ENCODE measurements around the gene AATK. TPM values are rescaled to one million over a fixed set of nuclear protein-coding genes. Genes with fewer than 3 reads are reported as not detected.

Gene AATK
- polyA plus RNA-seq, 2 of the 4 experiments (the other 2 are of a cell fraction), result 0.26 to 0.37 TPM

DNA sequence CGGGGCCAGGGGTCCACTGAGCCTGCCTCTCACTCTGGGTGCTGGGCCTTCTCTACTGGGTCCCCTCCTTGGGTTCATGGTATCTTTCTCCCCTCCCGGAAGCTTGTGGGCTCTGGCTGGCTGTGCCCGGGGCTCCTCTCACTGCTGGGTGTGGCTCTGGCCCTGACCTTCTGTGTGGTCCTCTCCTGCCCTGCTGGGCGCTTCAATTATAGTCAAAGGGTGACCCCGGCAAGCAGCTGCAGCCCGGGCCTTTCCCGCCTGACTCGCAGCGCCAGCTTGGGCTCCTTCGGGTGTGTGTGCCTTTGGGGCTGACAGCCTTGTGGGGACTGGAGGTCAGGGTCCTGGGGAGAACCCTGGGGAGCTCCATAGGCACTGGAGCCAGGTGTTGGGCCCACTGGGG, 55.0 kb downstream of the AATK start:
- H3K27ac ChIP-seq, result no peak overlapping the region
- ChIA-PET CTCF (interaction anchor here (0.7 to 9.4 kb wide), 4 partner anchors 7 to 88 kb away, joined by 4 to 131 read pairs (median 54); no protein-coding TSS in a partner anchor), POLR2A (no interaction called here)
- FAIRE-seq (no peak), ATAC-seq (no peak), DNase-seq (ENCODE audit: low read depth in 1 of 2, low spot score in 1 of 2) (no peak)
- no peaks in the 10 kb centered on the region for H3K4me1 ChIP-seq
- no peaks in the 10 kb centered on the region for H3K9me3 ChIP-seq
- TF ChIP-seq KDM1A (IDR thresholded peaks at IDR 0.05; ENCODE audit: low read depth), result no peak
- TF ChIP-seq CHD2 (IDR thresholded peaks at IDR 0.05; ENCODE audit: low read length, partially characterized antibody), result no peak
- TF ChIP-seq ZNF302 (CRISPR knock-in tag; IDR thresholded peaks at IDR 0.05), result no peak
- TF ChIP-seq RNF2 (IDR thresholded peaks at IDR 0.05; ENCODE audit: borderline replicate concordance, low read depth), result no peak
- TF ChIP-seq MAZ (IDR thresholded peaks at IDR 0.05; ENCODE audit: borderline replicate concordance, low read depth, low read length), result no peak
- TF ChIP-seq HDAC2 (IDR thresholded peaks at IDR 0.05), result no peak
- H3K4me3 ChIP-seq, result no peak overlapping the region
- no peak overlapping the region for H3K4me2 ChIP-seq
- 77% methylated on average over 10 of the region's 10 CpGs for WGBS (ENCODE audit: missing lambda C conversion rate)

DNA sequence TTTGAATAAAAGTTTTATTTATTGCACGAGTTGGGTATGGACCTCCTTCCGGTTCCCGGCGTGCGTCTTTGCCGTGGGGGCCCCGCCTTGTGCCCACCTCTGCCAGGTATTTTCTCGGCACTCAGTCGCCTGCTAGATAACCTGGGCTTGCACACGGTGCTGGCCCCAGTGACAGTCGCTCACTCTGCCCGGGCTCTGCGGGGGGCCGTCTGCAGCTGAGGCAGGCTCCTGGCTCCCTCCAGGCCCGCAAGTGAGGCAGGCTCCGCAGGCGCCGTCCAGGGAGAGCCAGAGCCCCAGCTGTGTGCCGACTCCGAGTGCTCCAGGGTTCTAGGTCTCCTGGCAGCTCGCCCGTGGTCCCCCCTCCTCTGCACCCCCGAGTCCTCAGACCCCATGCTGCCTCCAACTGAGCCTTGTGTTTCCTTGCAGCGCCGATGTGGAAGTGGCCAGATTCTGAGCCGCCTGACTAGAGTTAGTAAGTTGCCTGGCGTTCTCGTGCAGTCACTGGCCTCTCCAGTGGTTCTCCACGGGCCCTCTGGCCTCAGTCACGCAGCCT, 55.5 kb downstream of the AATK start:
- Histone ChIP-seq H3K27ac (no peak overlapping the region), H3K4me1 (no peaks in the 10 kb centered on the region), H3K4me2 (no peak overlapping the region), H3K9me3 (no peaks in the 10 kb centered on the region), H3K4me3 (no peak overlapping the region)
- ATAC-seq, result no peak
- DNase-seq (ENCODE audit: low read depth in 1 of 2, low spot score in 1 of 2), result no peak
- 85% methylated on average over 30 of the region's 30 CpGs for WGBS (ENCODE audit: missing lambda C conversion rate)
- ChIA-PET CTCF (interaction anchor here (1.2 to 9.4 kb wide), 3 partner anchors 7 to 87 kb away, joined by 5 to 131 read pairs (median 104); no protein-coding TSS in a partner anchor), POLR2A (no interaction called here)
- no peak for FAIRE-seq
- TF ChIP-seq CBX8 (IDR thresholded peaks at IDR 0.05), result no peak
- no peak for TF ChIP-seq RFX5 (IDR thresholded peaks at IDR 0.05)
- TF ChIP-seq CHD2 (IDR thresholded peaks at IDR 0.05; ENCODE audit: low read length, partially characterized antibody), result no peak
- no peak for TF ChIP-seq HEYL (CRISPR knock-in tag; IDR thresholded peaks at IDR 0.05)
- TF ChIP-seq MAFK (IDR thresholded peaks at IDR 0.05; ENCODE audit: partially characterized antibody), result no peak
- TF ChIP-seq, protein P1, sequence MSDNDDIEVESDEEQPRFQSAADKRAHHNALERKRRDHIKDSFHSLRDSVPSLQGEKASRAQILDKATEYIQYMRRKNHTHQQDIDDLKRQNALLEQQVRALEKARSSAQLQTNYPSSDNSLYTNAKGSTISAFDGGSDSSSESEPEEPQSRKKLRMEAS (IDR thresholded peaks at IDR 0.05), result no peak

DNA sequence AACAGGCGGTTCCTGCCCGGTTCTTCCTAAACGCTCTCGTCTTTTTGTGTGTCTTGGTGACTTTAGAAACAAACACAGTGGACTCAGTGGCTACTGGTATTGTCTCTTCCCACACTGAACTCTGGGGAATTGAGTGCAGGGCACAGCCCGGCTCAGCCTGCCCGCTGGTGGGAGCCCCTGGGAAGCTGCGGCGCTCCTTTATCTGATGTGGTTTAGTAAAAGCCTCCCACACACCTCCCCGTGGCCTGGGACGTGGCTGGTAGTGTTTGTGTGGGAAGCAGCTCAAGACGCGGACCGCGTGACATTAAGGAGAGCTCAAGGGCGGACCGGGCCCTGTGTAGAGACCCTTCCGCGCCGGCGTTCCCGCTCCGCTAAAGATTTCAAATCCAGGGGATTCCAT, 56.1 kb downstream of the AATK start:
- ATAC-seq (no peak), FAIRE-seq (no peak), DNase-seq (ENCODE audit: low read depth in 1 of 2, low spot score in 1 of 2) (no peak)
- WGBS (ENCODE audit: missing lambda C conversion rate), result 93% methylated on average over 22 of the region's 22 CpGs
- Histone ChIP-seq H3K4me3 (no peak overlapping the region), H3K4me1 (no peaks in the 10 kb centered on the region), H3K4me2 (no peak overlapping the region), H3K9me3 (no peaks in the 10 kb centered on the region), H3K27ac (no peak overlapping the region)
- CTCF ChIA-PET, result interaction anchor here (1.2 to 9.4 kb wide), 5 partner anchors 6 to 88 kb away, joined by 4 to 131 read pairs (median 12); no protein-coding TSS in a partner anchor
- POLR2A ChIA-PET, result no interaction called here
- TF ChIP-seq POLR2A (IDR thresholded peaks at IDR 0.05; ENCODE audit: low read length), result no peak
- TF ChIP-seq, protein P2, sequence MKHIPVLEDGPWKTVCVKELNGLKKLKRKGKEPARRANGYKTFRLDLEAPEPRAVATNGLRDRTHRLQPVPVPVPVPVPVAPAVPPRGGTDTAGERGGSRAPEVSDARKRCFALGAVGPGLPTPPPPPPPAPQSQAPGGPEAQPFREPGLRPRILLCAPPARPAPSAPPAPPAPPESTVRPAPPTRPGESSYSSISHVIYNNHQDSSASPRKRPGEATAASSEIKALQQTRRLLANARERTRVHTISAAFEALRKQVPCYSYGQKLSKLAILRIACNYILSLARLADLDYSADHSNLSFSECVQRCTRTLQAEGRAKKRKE (CRISPR knock-in tag; IDR thresholded peaks at IDR 0.05; ENCODE audit: low read depth), result no peak
- no peak for TF ChIP-seq HOXB13 (CRISPR knock-in tag; IDR thresholded peaks at IDR 0.05; ENCODE audit: low read depth)
- no peak for TF ChIP-seq NPAS2 (CRISPR knock-in tag; IDR thresholded peaks at IDR 0.05; ENCODE audit: borderline replicate concordance)
- TF ChIP-seq, protein P3, sequence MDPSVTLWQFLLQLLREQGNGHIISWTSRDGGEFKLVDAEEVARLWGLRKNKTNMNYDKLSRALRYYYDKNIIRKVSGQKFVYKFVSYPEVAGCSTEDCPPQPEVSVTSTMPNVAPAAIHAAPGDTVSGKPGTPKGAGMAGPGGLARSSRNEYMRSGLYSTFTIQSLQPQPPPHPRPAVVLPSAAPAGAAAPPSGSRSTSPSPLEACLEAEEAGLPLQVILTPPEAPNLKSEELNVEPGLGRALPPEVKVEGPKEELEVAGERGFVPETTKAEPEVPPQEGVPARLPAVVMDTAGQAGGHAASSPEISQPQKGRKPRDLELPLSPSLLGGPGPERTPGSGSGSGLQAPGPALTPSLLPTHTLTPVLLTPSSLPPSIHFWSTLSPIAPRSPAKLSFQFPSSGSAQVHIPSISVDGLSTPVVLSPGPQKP (IDR thresholded peaks at IDR 0.05; ENCODE audit: low read depth, low read length), result no peak
- TF ChIP-seq, protein P4, sequence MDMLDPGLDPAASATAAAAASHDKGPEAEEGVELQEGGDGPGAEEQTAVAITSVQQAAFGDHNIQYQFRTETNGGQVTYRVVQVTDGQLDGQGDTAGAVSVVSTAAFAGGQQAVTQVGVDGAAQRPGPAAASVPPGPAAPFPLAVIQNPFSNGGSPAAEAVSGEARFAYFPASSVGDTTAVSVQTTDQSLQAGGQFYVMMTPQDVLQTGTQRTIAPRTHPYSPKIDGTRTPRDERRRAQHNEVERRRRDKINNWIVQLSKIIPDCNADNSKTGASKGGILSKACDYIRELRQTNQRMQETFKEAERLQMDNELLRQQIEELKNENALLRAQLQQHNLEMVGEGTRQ (IDR thresholded peaks at IDR 0.05), result no peak
- TF ChIP-seq RNF2 (IDR thresholded peaks at IDR 0.05; ENCODE audit: borderline replicate concordance, low read depth), result no peak

DNA sequence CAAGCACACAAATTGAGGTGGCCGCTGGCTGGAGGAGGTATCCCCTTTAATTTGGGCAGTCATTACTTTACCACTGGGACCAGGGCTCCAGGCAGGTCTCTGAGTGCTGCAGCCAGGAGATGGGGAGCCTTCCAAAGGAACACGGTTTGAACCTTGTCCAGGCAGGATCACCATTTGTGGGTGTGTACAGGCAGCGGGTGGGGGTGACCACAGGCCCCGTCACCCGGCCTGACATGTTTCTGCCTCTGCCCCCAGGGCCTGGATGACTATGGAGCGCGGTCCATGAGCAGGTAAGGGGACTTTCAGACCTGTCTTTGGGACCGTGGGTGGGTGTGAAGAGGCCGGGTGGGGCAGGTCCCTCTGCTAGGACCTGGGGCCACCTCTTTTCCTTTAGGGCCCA, 57.8 kb downstream of the AATK start:
- DNase-seq (ENCODE audit: low read depth in 1 of 2, low spot score in 1 of 2) (no peak), FAIRE-seq (no peak), ATAC-seq (no peak; a peak in 1 of 6 replicates)
- 75% methylated on average over 9 of the region's 9 CpGs for WGBS (ENCODE audit: missing lambda C conversion rate)
- Histone ChIP-seq H3K9me3 (no peaks in the 10 kb centered on the region), H3K4me3 (no peak overlapping the region), H3K27ac (no peak overlapping the region), H3K4me2 (no peak overlapping the region), H3K4me1 (no peaks in the 10 kb centered on the region)
- ChIA-PET CTCF (interaction anchor here (0.6 to 1.8 kb wide), 5 partner anchors 10 to 118 kb away, joined by 3 to 12 read pairs (median 4); no protein-coding TSS in a partner anchor), POLR2A (no interaction called here)
- TF ChIP-seq JUN (IDR thresholded peaks at IDR 0.05) (no peak), RAD21 (conservative IDR thresholded peaks at IDR 0.05 in 1 of 2, IDR thresholded peaks at IDR 0.05 in 1 of 2) (no peak)

Data from A549 (cell line).